Naive thymus-derived CD8-positive, alpha-beta T cell (primary cell): ENCODE measurements around the gene UBE2N. TPM values are rescaled to one million over a fixed set of nuclear protein-coding genes. Genes with fewer than 3 reads are reported as not detected.
"Not testable (repeated sequence)": the region's sequence is repeated elsewhere in the genome, so short reads cannot be mapped to it uniquely, and the experiment has no call there.

Experiments used
- ATAC-seq, 2 donors: fragments of 150-1000 bp; cut with Tn5 transposase in 1 of 2; sonication (Bioruptor Pico), chemical (Tn5 transposase) in 1 of 2; 1 replicate in 1 of 2; 2 replicates in 1 of 2; pipeline ENCODE4 v1.10.0; 2021; ENCODE audit warnings: mild to moderate bottlenecking in 2 of 2, moderate library complexity in 2 of 2
- POLR2A ChIA-PET: fragments of 350-600 bp; sonication (Branson Sonifier 250); formaldehyde crosslinking; loops from one replicate; lab custom pipeline; 2021; ENCODE audit warnings: antibody characterized with exemption; lab: Charles Lee
- DNase-seq, 10 donors: peaks; one replicate each; pipeline versions ENCODE4 v3.0.0 to v3.0.0-alpha.2; 2020 to 2022
- H3K27ac Mint-ChIP-seq, 10 donors: one replicate each; pipeline ENCODE4 v1.8.0; 2020 to 2022; ENCODE audit warnings: mild to moderate bottlenecking in 10 of 10, mixed read lengths in 10 of 10, moderate library complexity in 4 of 10, inconsistent platforms in 1 of 10
- H3K27me3 Mint-ChIP-seq, 5 donors: one replicate each; pipeline ENCODE4 v1.8.0; 2021 to 2022; ENCODE audit warnings: mixed read lengths in 5 of 5
- H3K36me3 Mint-ChIP-seq, 3 donors: one replicate each; pipeline ENCODE4 v1.8.0; 2020 to 2022; ENCODE audit warnings: mixed read lengths in 3 of 3, mild to moderate bottlenecking in 2 of 3, inconsistent platforms in 1 of 3
- H3K4me1 Mint-ChIP-seq, 4 donors: one replicate each; pipeline ENCODE4 v1.8.0; 2021 to 2022; ENCODE audit warnings: mixed read lengths in 4 of 4
- H3K4me3 Mint-ChIP-seq, 10 donors: one replicate each; pipeline ENCODE4 v1.8.0; 2020 to 2022; ENCODE audit warnings: mild to moderate bottlenecking in 10 of 10, mixed read lengths in 10 of 10, moderate library complexity in 6 of 10, inconsistent platforms in 1 of 10
- H3K9me3 Mint-ChIP-seq, 9 donors: one replicate each; pipeline ENCODE4 v1.8.0; 2020 to 2022; ENCODE audit warnings: mixed read lengths in 9 of 9, mild to moderate bottlenecking in 3 of 9, inconsistent platforms in 1 of 9, moderate library complexity in 1 of 9
- polyA plus RNA-seq, 3 donors: library from polyadenylated mRNA; unstranded; fragments of 300-500 nt; fragmentation: Illumina TruSeq; gene quantifications; one replicate each; pipeline ENCODE4 v1.2.3, GENCODE V29; 2021
- total RNA-seq, 8 experiments: library from RNA in 2 of 8; stranded (reverse) in 2 of 8; gene quantifications; one replicate each; pipeline ENCODE4 v1.2.3 and lab custom pipeline; 2021 to 2026

UBE2N gene
- total and polyA plus RNA-seq, 5 experiments from 2014 or later: 66.8 to 123 (median 117) TPM

GRCh38 chr12:93387780-93388179 is 54.0 kb downstream of the UBE2N start:
- DNase-seq (no peak), ATAC-seq (no peak)
- no peaks in the 10 kb centered on the region for H3K9me3 Mint-ChIP-seq
- POLR2A ChIA-PET: no interaction called here
- peak overlapping the region in 2 of 10 donors; percentile 4 to 38 for H3K4me3 Mint-ChIP-seq
- H3K36me3 Mint-ChIP-seq: peaks cover 0 to 10% (median 4%) of the 10 kb centered on the region in 3 donors
- H3K27me3 Mint-ChIP-seq: no peaks in the 10 kb centered on the region
- peaks cover 27 to 74% (median 53%) of the 10 kb centered on the region in 4 donors for H3K4me1 Mint-ChIP-seq
- H3K27ac Mint-ChIP-seq: peak overlapping the region in 2 of 10 donors; percentile 41 to 66

GRCh38 chr12:93381976-93382437 is 59.7 kb downstream of the UBE2N start:
- Mint-ChIP-seq H3K4me3 (peak overlapping the region in 3 of 10 donors; percentile 24 to 100 (median 100)), H3K27ac (peak overlapping the region in 5 of 10 donors; percentile 22 to 98 (median 44)), H3K4me1 (peaks cover 37 to 68% (median 63%) of the 10 kb centered on the region in 4 donors)
- not testable (repeated sequence) for H3K9me3 Mint-ChIP-seq, ATAC-seq, DNase-seq, H3K36me3 Mint-ChIP-seq, H3K27me3 Mint-ChIP-seq
- POLR2A ChIA-PET: interaction anchor here (0.7 to 1.8 kb wide), 2 partner anchors 453 to 456 kb away, joined by 3 to 7 read pairs; partner anchors contain the start of gene EEA1

GRCh38 chr12:93381161-93381975 is 60.4 kb downstream of the UBE2N start:
- ATAC-seq (no peak), DNase-seq (no peak)
- peaks cover 0 to 3% (median 0%) of the 10 kb centered on the region in 5 donors for H3K27me3 Mint-ChIP-seq
- peak overlapping the region in 9 of 10 donors; percentile 30 to 100 (median 99) for H3K4me3 Mint-ChIP-seq
- H3K27ac Mint-ChIP-seq: peak overlapping the region in 9 of 10 donors; percentile 57 to 100 (median 80)
- H3K4me1 Mint-ChIP-seq: peaks cover 39 to 73% (median 65%) of the 10 kb centered on the region in 4 donors
- H3K36me3 Mint-ChIP-seq: peaks cover 0 to 6% (median 0%) of the 10 kb centered on the region in 3 donors
- H3K9me3 Mint-ChIP-seq: no peaks in the 10 kb centered on the region
- POLR2A ChIA-PET: interaction anchor here (1.1 to 2.9 kb wide), 4 partner anchors 16 to 453 kb away, joined by 3 to 11 read pairs (median 5); partner anchors contain the start of genes EEA1 and UBE2N

GRCh38 chr12:93380480-93381121 is 61.1 kb downstream of the UBE2N start:
- ATAC-seq (no peak), DNase-seq (peak in 2 of 10 donors; percentile 12 to 25)
- POLR2A ChIA-PET: interaction anchor here (0.6 to 2.9 kb wide), 5 partner anchors 17 to 452 kb away, joined by 3 to 11 read pairs (median 3); partner anchors contain the start of genes EEA1 and UBE2N
- Mint-ChIP-seq H3K27ac (peak overlapping the region; percentile 25 to 100 (median 98)), H3K36me3 (peaks cover 0 to 6% (median 0%) of the 10 kb centered on the region in 3 donors), H3K4me3 (peak overlapping the region; percentile 70 to 100 (median 100)), H3K4me1 (peaks cover 39 to 72% (median 64%) of the 10 kb centered on the region in 4 donors), H3K9me3 (no peaks in the 10 kb centered on the region), H3K27me3 (peaks cover 0 to 3% (median 0%) of the 10 kb centered on the region in 5 donors)

GRCh38 chr12:93379981-93380361 is 61.8 kb downstream of the UBE2N start:
- peaks cover 0 to 3% (median 0%) of the 10 kb centered on the region in 5 donors for H3K27me3 Mint-ChIP-seq

GRCh38 chr12:93379326-93379980 is 62.3 kb downstream of the UBE2N start:
- Mint-ChIP-seq H3K4me1 (peaks cover 32 to 63% (median 53%) of the 10 kb centered on the region in 4 donors), H3K4me3 (peak overlapping the region; percentile 97 to 100 (median 100)), H3K9me3 (no peaks in the 10 kb centered on the region), H3K36me3 (peaks cover 0 to 2% (median 0%) of the 10 kb centered on the region in 3 donors), H3K27ac (peak overlapping the region; percentile 98 to 100 (median 100)), H3K27me3 (peaks cover 0 to 3% (median 0%) of the 10 kb centered on the region in 5 donors)
- POLR2A ChIA-PET: interaction anchor here (0.8 to 2.9 kb wide), 3 partner anchors 14 to 135 kb away, joined by 3 to 11 read pairs (median 3); partner anchors contain the start of gene UBE2N
- ATAC-seq (no peak), DNase-seq (peak in 2 of 10 donors; percentile 16 to 20)

More at GRCh38 chr12:93379981-93380361, 61.8 kb downstream of the UBE2N start:
- peak overlapping the region; percentile 18 to 100 (median 99) for H3K27ac Mint-ChIP-seq
- H3K9me3 Mint-ChIP-seq: no peaks in the 10 kb centered on the region
- H3K4me3 Mint-ChIP-seq: peak overlapping the region; percentile 97 to 100 (median 100)
- no peak for DNase-seq
- H3K36me3 Mint-ChIP-seq: peaks cover 0 to 3% (median 0%) of the 10 kb centered on the region in 3 donors
- POLR2A ChIA-PET: interaction anchor here (0.6 to 2.9 kb wide), 3 partner anchors 61 to 208 kb away, joined by 3 to 11 read pairs (median 3); partner anchors contain the start of gene UBE2N
- peaks cover 33 to 66% (median 57%) of the 10 kb centered on the region in 4 donors for H3K4me1 Mint-ChIP-seq
- ATAC-seq: no peak

- DNase-seq: no peak
- POLR2A ChIA-PET: interaction anchor here (0.6 to 2.9 kb wide), 3 partner anchors 14 to 134 kb away, joined by 3 to 11 read pairs (median 3); no protein-coding TSS in a partner anchor
- Mint-ChIP-seq H3K4me1 (peaks cover 32 to 63% (median 49%) of the 10 kb centered on the region in 4 donors), H3K27ac (peak overlapping the region; percentile 98 to 100 (median 100)), H3K9me3 (no peaks in the 10 kb centered on the region), H3K27me3 (peaks cover 0 to 3% (median 0%) of the 10 kb centered on the region in 5 donors), H3K4me3 (peak overlapping the region; percentile 97 to 100 (median 100)), H3K36me3 (peaks cover 0 to 2% (median 0%) of the 10 kb centered on the region in 3 donors)
- ATAC-seq: no peak
Measured at GRCh38 chr12:93378998-93379325, 62.8 kb downstream of the UBE2N start.

- peak; percentile 42 to 76 (median 56) for DNase-seq
Measured at GRCh38 chr12:93378196-93378997, 63.4 kb downstream of the UBE2N start.

GRCh38 chr12:93377252-93378195 is 64.2 kb downstream of the UBE2N start, which contains the start of gene NUDT4:
Gene NUDT4, plus strand, starts transcription at chr12:93377925. Its CDS starts 398 bp downstream, at chr12:93378323.
- peak; percentile 80 to 86 for ATAC-seq
- Mint-ChIP-seq H3K4me1 (peaks cover 24 to 54% (median 39%) of the 10 kb centered on the region in 4 donors), H3K9me3 (no peaks in the 10 kb centered on the region), H3K27ac (peak within 1 kb of the TSS; percentile 98 to 100 (median 100)), H3K4me3 (peak within 1 kb of the TSS; percentile 97 to 100 (median 100)), H3K27me3 (peaks cover 0 to 4% (median 0%) of the 10 kb centered on the region in 5 donors), H3K36me3 (peaks cover 0 to 2% (median 0%) of the 10 kb centered on the region in 3 donors)
- DNase-seq: peak; percentile 93 to 99 (median 98)
- POLR2A ChIA-PET: interaction anchor here (0.8 to 1.9 kb wide), 2 partner anchors 38 to 448 kb away, joined by 3 to 5 read pairs; partner anchors contain the start of gene EEA1

More at GRCh38 chr12:93378196-93378997, 63.4 kb downstream of the UBE2N start:
- H3K36me3 Mint-ChIP-seq, H3K9me3 Mint-ChIP-seq, H3K27me3 Mint-ChIP-seq: not testable (repeated sequence)
- Mint-ChIP-seq H3K4me3 (peak overlapping the region; percentile 97 to 100 (median 100)), H3K27ac (peak overlapping the region; percentile 98 to 100 (median 100)), H3K4me1 (peaks cover 30 to 63% (median 46%) of the 10 kb centered on the region in 4 donors)
- ATAC-seq: peak; percentile 63 to 67
- POLR2A ChIA-PET: interaction anchor here (0.6 to 2.9 kb wide), 4 partner anchors 13 to 449 kb away, joined by 3 to 11 read pairs (median 4); partner anchors contain the start of gene EEA1
